Measurements from ENCODE around the gene CHST10.
"Not testable (repeated sequence)": the region's sequence is repeated elsewhere in the genome, so short reads cannot be mapped to it uniquely, and the experiment has no call there.

The CHST10 gene

GRCh38 chr2:100395532-100396350 lies 21.7 kb downstream of the CHST10 start:
- no peak overlapping the region for H3K27ac ChIP-seq
- DNase-seq (ENCODE audit: low read depth, low spot score) = no peak

DNA sequence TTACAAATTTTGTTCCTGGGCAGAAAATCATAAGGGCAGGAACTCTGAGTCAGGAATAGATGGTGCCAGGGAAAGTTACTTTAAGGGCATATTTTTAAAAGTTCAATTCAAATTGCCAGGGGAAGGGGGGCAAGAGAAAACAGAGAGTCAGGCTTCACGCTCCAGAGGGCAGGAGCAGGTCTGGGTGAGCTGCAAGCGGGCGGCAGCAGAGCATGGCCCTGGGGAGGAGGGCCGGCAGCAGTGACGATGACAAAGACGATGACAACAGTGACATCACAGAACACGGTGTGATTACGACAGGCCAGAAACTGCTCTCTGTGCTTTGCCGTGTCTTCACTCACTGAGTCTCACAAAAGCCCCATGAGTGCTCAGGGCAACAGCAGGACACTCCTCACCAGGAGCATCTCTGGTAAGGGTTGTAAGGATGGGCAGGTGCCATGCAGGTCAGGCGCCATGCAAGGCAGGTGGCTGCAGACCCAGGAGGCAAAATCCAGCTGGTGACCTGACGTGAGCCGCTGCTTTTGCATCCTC lies 23.3 kb downstream of the CHST10 start:
- no peak overlapping the region for H3K27ac ChIP-seq
- no peak for DNase-seq (ENCODE audit: low read depth, low spot score)

DNA sequence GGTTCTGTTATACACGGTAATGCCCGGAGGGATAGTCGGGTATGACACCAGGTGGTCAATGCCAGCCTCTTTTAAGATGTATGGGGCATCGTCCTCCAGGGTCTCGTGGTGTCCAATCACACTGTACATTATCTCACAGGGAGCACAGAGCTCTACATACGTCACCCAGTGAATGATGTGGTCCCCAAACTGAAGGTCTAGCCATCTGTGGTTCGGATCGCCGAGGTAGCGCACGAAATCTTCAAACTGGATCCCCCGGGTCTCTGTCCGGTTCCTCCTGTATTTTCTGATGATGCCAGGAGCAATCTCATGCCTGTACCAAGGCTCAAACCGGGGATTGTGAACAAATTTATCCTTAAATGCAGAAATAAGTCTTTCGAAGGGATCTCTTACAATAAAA lies 24.1 kb downstream of the CHST10 start:
- H3K27ac ChIP-seq = no peak overlapping the region
- DNase-seq (ENCODE audit: low read depth, low spot score) = no peak

GRCh38 chr2:100392715-100393114 lies 24.8 kb downstream of the CHST10 start:
- no peak for DNase-seq (ENCODE audit: low read depth, low spot score)
- H3K27ac ChIP-seq = no peak overlapping the region

- H3K27ac ChIP-seq = no peak overlapping the region
- no peak for DNase-seq (ENCODE audit: low read depth, low spot score)
Observed at GRCh38 chr2:100391735-100392515, 25.5 kb downstream of the CHST10 start.

GRCh38 chr2:100390001-100390940 lies 27.2 kb downstream of the CHST10 start:
- DNase-seq (ENCODE audit: low read depth, low spot score) = no peak
- no peak overlapping the region for H3K27ac ChIP-seq

DNA sequence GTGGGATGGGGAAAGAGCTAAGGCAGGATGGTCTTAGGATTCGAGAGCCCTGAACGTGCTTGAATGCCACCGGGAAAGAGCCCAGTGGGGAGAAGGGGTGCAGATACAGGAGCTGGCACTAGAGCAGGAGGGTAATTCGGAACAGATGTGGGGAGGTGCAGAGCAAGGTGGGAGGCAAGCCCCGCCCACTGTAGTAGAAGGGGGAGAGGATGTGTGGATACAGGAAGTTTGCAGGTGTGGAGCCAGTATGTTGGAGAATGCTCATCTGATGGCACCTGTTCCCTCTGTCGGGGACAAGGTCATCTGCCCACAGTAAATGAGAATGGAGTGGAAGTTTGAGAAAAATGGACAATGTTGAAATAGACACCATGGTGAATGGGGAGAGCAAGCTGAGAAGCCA lies 28.8 kb downstream of the CHST10 start:
- no peak for DNase-seq (ENCODE audit: low read depth, low spot score)
- H3K27ac ChIP-seq = no peak overlapping the region

DNA sequence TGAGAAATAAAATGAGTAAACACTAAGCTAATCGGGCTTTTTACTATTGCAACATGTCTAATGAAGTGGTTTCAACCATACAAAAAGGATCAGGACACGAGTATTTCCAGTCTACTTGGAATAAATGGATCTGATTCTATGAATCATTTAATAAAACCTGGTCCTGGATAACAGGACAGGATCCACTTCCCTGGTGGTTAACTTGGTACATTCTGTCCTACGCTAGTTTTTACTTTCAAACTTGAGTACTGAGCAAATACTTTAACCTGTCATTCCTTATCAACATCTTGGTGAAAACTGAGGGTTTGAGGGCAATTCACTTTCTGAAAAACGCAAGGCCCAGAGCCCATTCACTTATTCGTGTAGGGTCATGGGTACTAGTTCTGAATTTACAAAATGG lies 33.5 kb downstream of the CHST10 start:
- H3K27ac ChIP-seq = no peak overlapping the region
- no peak for DNase-seq (ENCODE audit: low read depth, low spot score)

GRCh38 chr2:100383306-100383705 lies 34.2 kb downstream of the CHST10 start:
- no peak for DNase-seq (ENCODE audit: low read depth, low spot score)
- no peak overlapping the region for H3K27ac ChIP-seq

- DNase-seq (ENCODE audit: low read depth, low spot score) = no peak
Observed at GRCh38 chr2:100381240-100381639, 36.2 kb downstream of the CHST10 start.

DNA sequence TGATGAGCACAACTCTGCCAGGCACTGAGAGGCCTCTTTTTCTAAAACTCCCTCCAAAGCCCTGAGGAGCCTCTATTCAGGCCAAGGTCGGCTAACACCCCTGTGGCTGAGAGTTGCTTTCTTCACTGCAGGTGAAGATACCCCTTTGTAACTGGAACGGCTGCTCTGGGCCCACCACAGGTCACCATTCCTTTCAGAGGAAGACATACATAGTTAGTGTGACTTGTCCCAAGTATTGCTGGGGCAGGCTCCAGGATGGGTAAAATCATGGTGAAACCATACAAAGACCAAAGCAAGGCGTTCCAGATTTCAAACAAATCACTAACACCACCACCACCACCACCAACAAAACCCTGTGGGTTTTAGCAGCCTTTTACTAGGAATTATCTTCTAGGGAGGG lies 36.8 kb downstream of the CHST10 start:
- H3K27ac ChIP-seq = no peak overlapping the region
- DNase-seq (ENCODE audit: low read depth, low spot score) = no peak

More at GRCh38 chr2:100381240-100381639, 36.2 kb downstream of the CHST10 start:
- H3K27ac ChIP-seq = no peak overlapping the region

DNA sequence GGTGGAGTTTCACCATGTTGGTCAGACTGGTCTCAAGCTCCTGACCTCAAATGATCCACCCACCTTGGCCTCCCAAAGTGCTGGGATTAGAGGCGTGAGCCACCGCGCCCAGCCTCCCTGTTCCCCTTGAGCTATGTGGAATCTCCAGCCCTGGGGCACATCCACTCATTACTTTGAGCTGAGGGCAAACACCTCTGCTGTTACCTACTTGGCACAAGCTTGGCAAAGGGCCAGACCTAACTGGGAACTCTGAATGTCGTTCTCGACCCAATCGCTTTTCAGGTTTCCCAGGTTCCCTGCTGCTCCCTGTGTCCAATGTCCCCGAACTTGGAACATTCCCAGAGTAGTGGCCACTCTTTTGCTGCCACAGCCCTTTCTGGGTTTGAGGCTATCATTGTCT lies 40.6 kb downstream of the CHST10 start:
- no peak for DNase-seq (ENCODE audit: low read depth, low spot score)
- no peak overlapping the region for H3K27ac ChIP-seq

- no peak for DNase-seq (ENCODE audit: low read depth, low spot score)
- no peak overlapping the region for H3K27ac ChIP-seq
Observed at GRCh38 chr2:100367163-100367562, 50.3 kb downstream of the CHST10 start.

- H3K27ac ChIP-seq = no peak overlapping the region
- peak; percentile 94 for DNase-seq (ENCODE audit: low read depth, low spot score)
Observed at GRCh38 chr2:100365434-100365833, 52.0 kb downstream of the CHST10 start.

DNA sequence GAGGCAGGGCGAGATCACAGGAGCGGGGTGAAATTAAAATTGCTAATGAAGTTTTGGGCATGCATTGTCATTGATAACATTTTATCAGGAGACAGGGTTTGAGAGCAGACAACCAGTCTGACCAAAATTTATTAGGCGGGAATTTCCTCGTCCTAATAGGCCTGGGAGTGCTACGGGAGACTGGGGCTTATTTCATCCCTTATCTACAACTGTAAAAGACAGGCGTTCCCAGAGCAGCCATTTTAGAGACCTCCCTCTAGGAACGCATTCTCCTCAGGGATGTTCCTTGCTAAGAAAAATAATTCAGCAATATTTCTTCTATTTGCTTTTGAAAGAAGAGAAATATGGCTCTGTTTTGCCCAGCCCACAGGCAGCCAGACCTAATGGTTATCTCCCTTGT lies 55.2 kb downstream of the CHST10 start:
- not testable (repeated sequence) for H3K27ac ChIP-seq; DNase-seq (ENCODE audit: low read depth, low spot score)

GRCh38 chr2:100359576-100359975 lies 57.9 kb downstream of the CHST10 start:
- no peak for DNase-seq (ENCODE audit: low read depth, low spot score)
- H3K27ac ChIP-seq = no peak overlapping the region

DNA sequence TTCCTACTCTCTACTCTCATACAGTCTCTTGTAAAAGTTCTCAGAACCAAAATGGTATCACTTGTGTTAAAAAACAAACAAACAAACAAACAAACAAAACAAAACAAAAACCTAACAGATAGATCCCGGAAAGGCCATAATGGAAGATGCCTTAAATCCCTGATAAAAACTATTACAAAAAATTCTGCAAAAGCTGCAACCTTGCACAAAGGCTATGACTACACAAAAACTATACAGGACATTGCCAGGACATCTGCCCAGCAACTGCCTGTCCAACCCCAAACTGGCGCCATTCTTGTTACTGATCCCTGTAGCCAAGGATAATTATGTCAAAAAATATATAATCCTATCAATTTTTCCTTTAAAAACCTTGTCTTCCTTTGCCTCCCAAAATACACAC lies 58.9 kb downstream of the CHST10 start:
- no peak overlapping the region for H3K27ac ChIP-seq
- DNase-seq (ENCODE audit: low read depth, low spot score) = no peak

DNA sequence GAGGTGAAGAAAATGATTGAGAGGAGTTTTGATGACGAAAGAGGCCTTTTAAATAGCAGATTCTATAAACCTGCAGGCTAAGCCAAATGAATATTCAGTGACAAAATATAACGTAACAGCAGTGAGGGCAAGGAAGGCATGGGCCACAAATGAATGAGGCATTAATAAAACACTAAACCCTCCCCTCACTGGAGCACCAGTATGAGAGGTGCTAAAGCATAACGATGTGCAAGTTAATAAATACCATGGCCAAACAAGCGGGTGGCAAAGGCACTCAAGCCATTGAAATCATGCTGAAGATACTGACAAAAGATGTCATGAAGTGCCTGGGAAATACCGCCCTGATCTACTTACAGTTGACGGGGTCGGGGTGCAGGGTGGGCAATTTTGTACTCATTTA lies 64.9 kb downstream of the CHST10 start:
- DNase-seq (ENCODE audit: low read depth, low spot score) = no peak
- no peak overlapping the region for H3K27ac ChIP-seq

GRCh38 chr2:100350661-100351185 lies 66.7 kb downstream of the CHST10 start:
- H3K27ac ChIP-seq = no peak overlapping the region
- no peak for DNase-seq (ENCODE audit: low read depth, low spot score)

- H3K27ac ChIP-seq; DNase-seq (ENCODE audit: low read depth, low spot score): not testable (repeated sequence)
Observed at GRCh38 chr2:100345144-100345543, 72.3 kb downstream of the CHST10 start.
